NCI-H345 treated with DMSO at 0.1 percent for 48 hours (cell line): ENCODE measurements around the gene SLBP.

ENCODE experiments used
- DNase-seq: peaks from one replicate; lab custom pipeline; 2025; ENCODE audit not compliant: unreplicated experiment; lab: John Stamatoyannopoulos, UW

SLBP gene

GRCh38 chr4:1712216-1713002, at the start of gene SLBP:
TSS of gene SLBP (minus strand) at chr4:1712319. CDS start at chr4:1712188, 131 bp downstream.
- peak; percentile 90 for DNase-seq

- DNase-seq, result no peak
These were observed 49.1 kb upstream of the SLBP start for GRCh38 chr4:1761130-1761689.

GRCh38 chr4:1760521-1761071, 48.5 kb upstream of the SLBP start:
- DNase-seq, result no peak

GRCh38 chr4:1759818-1760223, 47.7 kb upstream of the SLBP start:
- DNase-seq, result no peak

- DNase-seq, result no peak
These were observed 47.2 kb upstream of the SLBP start for GRCh38 chr4:1759170-1759817.

GRCh38 chr4:1758306-1759121, 46.4 kb upstream of the SLBP start:
- DNase-seq, result no peak

- no peak for DNase-seq
These were observed 45.7 kb upstream of the SLBP start for GRCh38 chr4:1757836-1758235.

GRCh38 chr4:1756893-1757779, 45.0 kb upstream of the SLBP start:
- no peak for DNase-seq

- no peak for DNase-seq
These were observed 44.0 kb upstream of the SLBP start for GRCh38 chr4:1756079-1756478.

- DNase-seq, result no peak
These were observed 43.2 kb upstream of the SLBP start for GRCh38 chr4:1755297-1755696.

GRCh38 chr4:1754336-1754735, 42.2 kb upstream of the SLBP start:
- DNase-seq, result no peak

- no peak for DNase-seq
These were observed 41.7 kb upstream of the SLBP start for GRCh38 chr4:1753697-1754311.

- DNase-seq, result no peak
These were observed 41.2 kb upstream of the SLBP start for GRCh38 chr4:1753294-1753696.

- no peak for DNase-seq
These were observed 40.3 kb upstream of the SLBP start for GRCh38 chr4:1752284-1753041.

GRCh38 chr4:1751919-1752283, 39.8 kb upstream of the SLBP start:
- DNase-seq, result no peak

GRCh38 chr4:1751155-1751918, 39.2 kb upstream of the SLBP start:
- DNase-seq, result no peak

GRCh38 chr4:1750381-1751154, 38.4 kb upstream of the SLBP start:
- DNase-seq, result no peak

- DNase-seq, result no peak
These were observed 37.7 kb upstream of the SLBP start for GRCh38 chr4:1749826-1750225.
